GM12878 (cell line): ENCODE measurements around the gene LIPK. TPM values are rescaled to one million over a fixed set of nuclear protein-coding genes. Genes with fewer than 3 reads are reported as not detected.

Experiments used
- ATAC-seq: fragments of 200-7000 bp; cut with Tn5 transposase; 3 replicates; pipeline ENCODE4 v1.9.1; 2020; ENCODE audit warnings: mild to moderate bottlenecking, moderate library complexity
- BruUV-seq: library from RNA; stranded (reverse); fragments of 400-500 nt; replicated peaks from 2 replicates; lab custom pipeline; 2021; lab: Mats Ljungman, UMichigan
- CTCF ChIA-PET: fragments of 300-600 bp; sonication (Branson Sonifier 250); formaldehyde crosslinking; extraction: SDS; loops from one replicate; lab custom pipeline; 2021; ENCODE audit warnings: inconsistent platforms; lab: Yijun Ruan, JAX
- POLR2A ChIA-PET: fragments of 350-600 bp; formaldehyde crosslinking; extraction: SDS; loops from one replicate; lab custom pipeline; 2021; ENCODE audit warnings: inconsistent platforms; lab: Charles Lee
- RAD21 ChIA-PET: fragments of 300-600 bp; sonication (Branson Sonifier 250); formaldehyde crosslinking; loops from one replicate; lab custom pipeline; 2023; ENCODE audit warnings: antibody characterized with exemption; ENCODE audit not compliant: unreplicated experiment; lab: Charles Lee
- SMC1A ChIA-PET: fragments of 300-600 bp; sonication (Branson Sonifier 250); formaldehyde crosslinking; loops from one replicate; lab custom pipeline; 2023; ENCODE audit not compliant: unreplicated experiment, uncharacterized antibody; lab: Charles Lee
- DNase-seq: peaks from one replicate; pipeline ENCODE4 v3.0.0-alpha.2; 2011; ENCODE audit warnings: low read depth, low spot score
- FAIRE-seq: peaks from 3 replicates; lab custom pipeline; 2011; peaks lifted over from hg19 to GRCh38; lab: Jason Lieb, UNC
- H2AFZ ChIP-seq: 2 replicates; pipeline ENCODE4 v1.6.0; 2011; ENCODE audit warnings: low read depth, low read length, control low read depth; ENCODE audit not compliant: control insufficient read depth
- H3K27ac ChIP-seq: 2 replicates; pipeline ENCODE4 v1.5.1; 2011; ENCODE audit warnings: control low read depth; ENCODE audit not compliant: control insufficient read depth, insufficient read depth
- H3K27me3 ChIP-seq, 2 experiments: replicated peaks in 1 of 2; 2 replicates each; pipeline versions ENCODE4 v1.6.0 to v1.6.1; 2011; ENCODE audit warnings: low read length in 1 of 2; ENCODE audit not compliant: control insufficient read depth in 2 of 2, insufficient read depth in 2 of 2
- H3K36me3 ChIP-seq, 2 experiments: 2 replicates each; pipeline ENCODE4 v1.5.1; 2011; ENCODE audit warnings: low read length in 1 of 2; ENCODE audit not compliant: control insufficient read depth in 2 of 2, insufficient read depth in 2 of 2
- H3K4me1 ChIP-seq: 2 replicates; pipeline ENCODE4 v1.6.1; 2011; ENCODE audit warnings: mild to moderate bottlenecking, low read length, moderate library complexity, mixed read lengths; ENCODE audit not compliant: control insufficient read depth, insufficient read depth
- H3K4me2 ChIP-seq: 2 replicates; pipeline ENCODE4 v1.6.0; 2011; ENCODE audit warnings: control low read depth; ENCODE audit not compliant: control insufficient read depth, insufficient read depth
- H3K4me3 ChIP-seq: fragments of 200-600 bp; sonication (generic); 2 replicates; pipeline ENCODE4 v1.5.1; 2016
- H3K79me2 ChIP-seq: 2 replicates; pipeline ENCODE4 v1.6.0; 2011; ENCODE audit warnings: low read length; ENCODE audit not compliant: control insufficient read depth, insufficient read depth
- H3K9ac ChIP-seq: 2 replicates; pipeline ENCODE4 v1.8.0; 2011; ENCODE audit warnings: low read length, control low read depth, mixed read lengths; ENCODE audit not compliant: control insufficient read depth, insufficient read depth
- H3K9me3 ChIP-seq: replicated peaks from 3 replicates; pipeline ENCODE4 v1.5.1; 2011; ENCODE audit warnings: mild to moderate bottlenecking, low read length; ENCODE audit not compliant: control insufficient read depth, insufficient read depth
- H4K20me1 ChIP-seq: 2 replicates; pipeline ENCODE4 v1.6.0; 2011; ENCODE audit not compliant: control insufficient read depth, insufficient read depth
- EP300 ChIP-seq, 2 experiments: fragments of 150-350 bp in 1 of 2; IDR thresholded peaks; 2 replicates each; pipeline ENCODE4 v1.6.1; 2011 to 2012; ENCODE audit warnings: low read depth in 2 of 2, low read length in 2 of 2, borderline replicate concordance in 1 of 2, improper control_type of control experiment in 1 of 2, inconsistent platforms in 1 of 2; ENCODE audit not compliant: control insufficient read depth in 1 of 2
- GABPA ChIP-seq: IDR thresholded peaks from 2 replicates; pipeline ENCODE4 v1.6.1; 2014; ENCODE audit warnings: antibody characterized with exemption, low read depth, mild to moderate bottlenecking, inconsistent platforms
- GATAD2B ChIP-seq: fragments of 450-650 bp; conservative IDR thresholded peaks from 2 replicates; pipeline ENCODE4 v1.6.1; 2017; ENCODE audit warnings: low read depth, mild to moderate bottlenecking, moderate library complexity
- HDGF ChIP-seq: fragments of 450-650 bp; IDR thresholded peaks from 2 replicates; pipeline ENCODE4 v1.6.1; 2016; ENCODE audit warnings: antibody characterized with exemption
- WGBS: methylation state at CpG from one replicate; pipeline ENCODE4 v1.1.6; 2016; ENCODE audit warnings: low lambda C conversion rate; ENCODE audit not compliant: insufficient replicate concordance, insufficient coverage; ENCODE audit errors: missing lambda C conversion rate; 5-methylcytosine and 5-hydroxymethylcytosine counted together
- in situ Hi-C: fragments of 300-500 bp; cut with MboI; formaldehyde crosslinking; loops from 9 replicates; pipeline ENCODE4 v1.14.3; 2018; ENCODE audit warnings: mixed read lengths
- intact Hi-C: fragments of 100-400 bp; cut with micrococcal nuclease; formaldehyde crosslinking; loops from one replicate; pipeline ENCODE4 v1.14.2; 2022; ENCODE audit not compliant: unreplicated experiment
- polyA plus RNA-seq, 11 experiments: library from polyadenylated mRNA; depleted of rRNA in 4 of 11; unstranded in 6 of 11; stranded (reverse) in 5 of 11; fragments of >200 nt; fragmentation: Nextera tagmentation in 4 of 11; fragmentation: Illumina TruSeq in 1 of 11; extraction: Ambion mirVana in 4 of 11; extraction: Trizol in 1 of 11; gene quantifications; 1 replicate in 1 of 11; 2 replicates in 10 of 11; pipeline versions ENCODE4 v1.2.1 to v1.2.3, GENCODE V29; 2011 to 2016; ENCODE audit warnings: inconsistent platforms in 2 of 11, missing spikeins in 2 of 11, low read depth in 1 of 11
- total RNA-seq, 4 experiments: library from RNA; depleted of rRNA in 3 of 4; stranded (reverse); fragments of >200 nt in 3 of 4; fragmentation: Illumina TruSeq in 1 of 4; extraction: Trizol in 1 of 4; gene quantifications; 2 replicates each; pipeline versions ENCODE4 v1.2.1 to v1.2.3, GENCODE V29; 2013 to 2021
- TF ChIP-seq, protein P1 (sequence below): fragments of 150-350 bp; IDR thresholded peaks from 2 replicates; pipeline ENCODE4 v1.6.1; 2016; ENCODE audit warnings: low read depth, low read length

The LIPK gene
- total and polyA plus RNA-seq, 10 of the 15 experiments (the other 5 are each of a cell fraction or from before 2014, with no cell fraction given) = not detected

DNA sequence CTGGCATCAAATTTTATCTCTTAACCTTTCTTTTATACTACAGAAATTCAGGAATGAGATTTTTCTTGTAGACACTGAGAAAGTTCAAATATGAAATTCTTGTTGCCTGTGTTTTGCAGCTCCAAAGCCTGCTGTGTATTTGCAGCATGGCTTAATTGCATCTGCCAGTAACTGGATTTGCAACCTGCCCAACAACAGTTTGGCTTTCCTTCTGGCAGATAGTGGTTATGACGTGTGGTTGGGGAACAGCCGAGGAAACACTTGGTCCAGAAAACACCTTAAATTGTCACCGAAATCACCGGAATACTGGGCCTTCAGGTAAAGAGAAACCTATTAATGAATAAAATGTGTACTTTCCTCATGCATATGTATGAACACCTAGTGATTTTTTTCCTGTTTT lies 24.8 kb downstream of the LIPK start (continued):
- TF ChIP-seq HDGF = no peak
- TF ChIP-seq, protein P1, sequence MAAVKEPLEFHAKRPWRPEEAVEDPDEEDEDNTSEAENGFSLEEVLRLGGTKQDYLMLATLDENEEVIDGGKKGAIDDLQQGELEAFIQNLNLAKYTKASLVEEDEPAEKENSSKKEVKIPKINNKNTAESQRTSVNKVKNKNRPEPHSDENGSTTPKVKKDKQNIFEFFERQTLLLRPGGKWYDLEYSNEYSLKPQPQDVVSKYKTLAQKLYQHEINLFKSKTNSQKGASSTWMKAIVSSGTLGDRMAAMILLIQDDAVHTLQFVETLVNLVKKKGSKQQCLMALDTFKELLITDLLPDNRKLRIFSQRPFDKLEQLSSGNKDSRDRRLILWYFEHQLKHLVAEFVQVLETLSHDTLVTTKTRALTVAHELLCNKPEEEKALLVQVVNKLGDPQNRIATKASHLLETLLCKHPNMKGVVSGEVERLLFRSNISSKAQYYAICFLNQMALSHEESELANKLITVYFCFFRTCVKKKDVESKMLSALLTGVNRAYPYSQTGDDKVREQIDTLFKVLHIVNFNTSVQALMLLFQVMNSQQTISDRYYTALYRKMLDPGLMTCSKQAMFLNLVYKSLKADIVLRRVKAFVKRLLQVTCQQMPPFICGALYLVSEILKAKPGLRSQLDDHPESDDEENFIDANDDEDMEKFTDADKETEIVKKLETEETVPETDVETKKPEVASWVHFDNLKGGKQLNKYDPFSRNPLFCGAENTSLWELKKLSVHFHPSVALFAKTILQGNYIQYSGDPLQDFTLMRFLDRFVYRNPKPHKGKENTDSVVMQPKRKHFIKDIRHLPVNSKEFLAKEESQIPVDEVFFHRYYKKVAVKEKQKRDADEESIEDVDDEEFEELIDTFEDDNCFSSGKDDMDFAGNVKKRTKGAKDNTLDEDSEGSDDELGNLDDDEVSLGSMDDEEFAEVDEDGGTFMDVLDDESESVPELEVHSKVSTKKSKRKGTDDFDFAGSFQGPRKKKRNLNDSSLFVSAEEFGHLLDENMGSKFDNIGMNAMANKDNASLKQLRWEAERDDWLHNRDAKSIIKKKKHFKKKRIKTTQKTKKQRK = no peak

DNA sequence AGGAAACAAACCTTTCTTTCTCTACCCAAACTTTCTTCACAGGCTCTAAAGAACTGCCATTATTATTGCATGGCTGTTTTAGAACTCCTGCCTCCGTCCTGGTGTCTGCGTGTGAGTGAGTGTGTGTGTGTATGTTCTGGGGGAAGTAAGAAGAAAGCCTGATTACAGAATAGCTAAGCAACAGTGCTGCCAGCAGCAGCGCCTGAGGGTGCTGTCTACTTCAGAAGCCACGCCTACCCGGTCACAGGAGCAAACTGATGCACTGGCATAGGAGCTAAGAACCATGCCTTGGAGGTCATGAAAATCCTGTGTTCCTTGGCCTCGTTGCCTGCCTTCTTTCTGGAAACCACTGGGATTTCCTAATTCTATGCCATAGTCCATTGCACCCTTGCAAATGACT lies 25.2 kb downstream of the LIPK start:
- intact Hi-C loops = no loop called here
- BruUV-seq = no TSS peak
- Histone ChIP-seq H3K4me2 (no peak overlapping the region), H3K9me3 (no peaks in the 10 kb centered on the region), H4K20me1 (no peaks in the 10 kb centered on the region), H3K4me3 (no peak overlapping the region), H3K4me1 (peaks cover 8% of the 10 kb centered on the region), H3K27me3 (no peaks in the 10 kb centered on the region), H3K36me3 (no peaks in the 10 kb centered on the region), H3K79me2 (no peaks in the 10 kb centered on the region), H2AFZ (no peak overlapping the region), H3K27ac (no peak overlapping the region), H3K9ac (no peak overlapping the region)
- no peak for DNase-seq
- ATAC-seq = peak; percentile 64
- ChIA-PET SMC1A (interaction anchor here (1.0 to 3.6 kb wide), 3 partner anchors 19 to 32 kb away, joined by 4 to 16 read pairs (median 4); partner anchors contain the start of gene LIPN), RAD21 (interaction anchor here (2.7 kb wide), 1 partner anchor 33 kb away, joined by 10 read pairs; no protein-coding TSS in a partner anchor), POLR2A (no interaction called here), CTCF (interaction anchor here (1.0 to 4.5 kb wide), 3 partner anchors 79 to 202 kb away, joined by 3 to 54 read pairs (median 6); no protein-coding TSS in a partner anchor)
- in situ Hi-C loops = no loop called here
- TF ChIP-seq EP300 (IDR thresholded peaks at IDR 0.05; ENCODE audit: borderline replicate concordance in 1 of 2, control insufficient read depth in 1 of 2, low read depth in 2 of 2, low read length in 2 of 2) = no peak
- no peak for TF ChIP-seq GATAD2B
- no peak for TF ChIP-seq GABPA
- WGBS = 36% methylated on average over 6 of the region's 6 CpGs
- FAIRE-seq = no peak
